ENCODE results near the gene TRAPPC14. TPM values are rescaled to one million over a fixed set of nuclear protein-coding genes. Genes with fewer than 3 reads are reported as not detected.
A peak's percentile ranks its signal among the peaks of the same experiment; 100 is the strongest.
"Not testable (repeated sequence)": the region's sequence is repeated elsewhere in the genome, so short reads cannot be mapped to it uniquely, and the experiment has no call there.

The TRAPPC14 gene
- total and polyA plus RNA-seq, 4 experiments from 2014 or later: 1.4 to 73.0 (median 37.1) TPM

GRCh38 chr7:100180084-100180483 lies 21.6 kb upstream of the TRAPPC14 start:
- H3K36me3 Mint-ChIP-seq; H3K9me3 Mint-ChIP-seq; H3K9me3 ChIP-seq (ENCODE audit: control insufficient read depth in 1 of 2, low read length in 2 of 2); H3K27ac ChIP-seq (ENCODE audit: low read depth, low read length); DNase-seq; intact Hi-C loops (cut with micrococcal nuclease); H3K4me3 ChIP-seq (ENCODE audit: low read length in 2 of 2); H3K27me3 ChIP-seq (ENCODE audit: insufficient read depth, low read length); H3K27me3 Mint-ChIP-seq; H3K36me3 ChIP-seq (ENCODE audit: insufficient read depth, low read length): not testable (repeated sequence)
- ChIA-PET CTCF (ENCODE audit: partially characterized antibody) (interaction anchor here (1.0 to 2.5 kb wide), 7 partner anchors 10 to 227 kb away, joined by 3 to 11 read pairs (median 3); no protein-coding TSS in a partner anchor), POLR2A (ENCODE audit: partially characterized antibody) (interaction anchor here (0.8 to 1.0 kb wide), 2 partner anchors 32 to 92 kb away, joined by 3 read pairs; partner anchors contain the start of gene LAMTOR4)
- peak overlapping the region in 3 of 8 donors; percentile 45 to 66 (median 47) for H3K4me3 Mint-ChIP-seq
- peaks cover 24 to 51% (median 39%) of the 10 kb centered on the region in 4 donors for H3K4me1 Mint-ChIP-seq
- peaks cover 30% of the 10 kb centered on the region for H3K4me1 ChIP-seq (ENCODE audit: insufficient read depth, low read length)
- H3K27ac Mint-ChIP-seq: peak overlapping the region in 4 of 7 donors; percentile 29 to 79 (median 50)

GRCh38 chr7:100177045-100178001 lies 18.8 kb upstream of the TRAPPC14 start, which contains the start of the genes GPC2 and STAG3:
GPC2 (minus strand) TSS chr7:100177381; CDS start chr7:100177199, 182 bp downstream.
STAG3 (plus strand) TSS chr7:100177918; CDS start chr7:100180557, 2,639 bp downstream.
- H3K4me3 Mint-ChIP-seq: peak within 1 kb of the TSS; percentile 66 to 83 (median 80)
- intact Hi-C loops (cut with micrococcal nuclease): loop anchor here (1.0 to 5.0 kb wide), 4 partner anchors 9 to 35 kb away; partner anchors contain the start of genes GAL3ST4, LAMTOR4 and TRAPPC14
- CTCF ChIA-PET (ENCODE audit: partially characterized antibody): interaction anchor here (0.6 to 2.6 kb wide), 7 partner anchors 9 to 386 kb away, joined by 3 to 9 read pairs (median 4); partner anchors contain the start of gene GAL3ST4
- H3K4me3 ChIP-seq (ENCODE audit: low read length in 2 of 2): peak within 1 kb of the TSS; percentile 36 to 41
- H3K27me3 Mint-ChIP-seq: no peaks in the 10 kb centered on the region
- peak within 1 kb of the TSS; percentile 62 to 91 (median 76) for H3K27ac Mint-ChIP-seq
- H3K9me3 ChIP-seq (ENCODE audit: control insufficient read depth in 1 of 2, low read length in 2 of 2): no peaks in the 10 kb centered on the region
- no peaks in the 10 kb centered on the region for H3K36me3 Mint-ChIP-seq
- H3K27ac ChIP-seq (ENCODE audit: low read depth, low read length): peak within 1 kb of the TSS; percentile 35
- peaks cover 0 to 2% (median 0%) of the 10 kb centered on the region in 8 donors for H3K9me3 Mint-ChIP-seq
- peaks cover 22 to 50% (median 34%) of the 10 kb centered on the region in 4 donors for H3K4me1 Mint-ChIP-seq
- H3K36me3 ChIP-seq (ENCODE audit: insufficient read depth, low read length): no peaks in the 10 kb centered on the region
- POLR2A ChIA-PET (ENCODE audit: partially characterized antibody): interaction anchor here (0.5 to 4.8 kb wide), 16 partner anchors 10 to 258 kb away, joined by 3 to 35 read pairs (median 3); partner anchors contain the start of genes AP4M1, GAL3ST4, LAMTOR4 and TRAPPC14
- H3K4me1 ChIP-seq (ENCODE audit: insufficient read depth, low read length): peaks cover 30% of the 10 kb centered on the region
- DNase-seq: peak; percentile 96 to 97 (median 97)
- H3K27me3 ChIP-seq (ENCODE audit: insufficient read depth, low read length): no peaks in the 10 kb centered on the region

- peak overlapping the region; percentile 66 to 83 (median 80) for H3K4me3 Mint-ChIP-seq
- H3K27ac ChIP-seq (ENCODE audit: low read depth, low read length): no peak overlapping the region
- POLR2A ChIA-PET (ENCODE audit: partially characterized antibody): interaction anchor here (0.5 to 4.8 kb wide), 13 partner anchors 9 to 257 kb away, joined by 3 to 35 read pairs (median 4); partner anchors contain the start of genes GAL3ST4, LAMTOR4 and TRAPPC14
Observed at GRCh38 chr7:100176096-100177044, 17.8 kb upstream of the TRAPPC14 start.

GRCh38 chr7:100175296-100175935 lies 16.9 kb upstream of the TRAPPC14 start:
- Mint-ChIP-seq H3K27ac (peak overlapping the region in 6 of 7 donors; percentile 12 to 83 (median 53)), H3K27me3 (peaks cover 2 to 3% of the 10 kb centered on the region in 2 donors), H3K4me3 (peak overlapping the region in 5 of 8 donors; percentile 51 to 80 (median 63)), H3K4me1 (peaks cover 20 to 43% (median 29%) of the 10 kb centered on the region in 4 donors), H3K36me3 (no peaks in the 10 kb centered on the region), H3K9me3 (peaks cover 0 to 2% (median 0%) of the 10 kb centered on the region in 8 donors)
- peaks cover 33% of the 10 kb centered on the region for H3K4me1 ChIP-seq (ENCODE audit: insufficient read depth, low read length)
- DNase-seq: no peak
- ChIA-PET POLR2A (ENCODE audit: partially characterized antibody) (interaction anchor here (1.0 to 4.8 kb wide), 3 partner anchors 17 to 46 kb away, joined by 4 to 30 read pairs (median 9); partner anchors contain the start of gene TRAPPC14), CTCF (ENCODE audit: partially characterized antibody) (interaction anchor here (2.6 kb wide), 1 partner anchor 10 kb away, joined by 9 read pairs; no protein-coding TSS in a partner anchor)
- intact Hi-C loops (cut with micrococcal nuclease): loop anchor here (5.0 kb wide), 1 partner anchor 37 kb away; no protein-coding TSS in a partner anchor
- H3K36me3 ChIP-seq (ENCODE audit: insufficient read depth, low read length): no peaks in the 10 kb centered on the region
- H3K9me3 ChIP-seq (ENCODE audit: control insufficient read depth in 1 of 2, low read length in 2 of 2): no peaks in the 10 kb centered on the region
- H3K4me3 ChIP-seq (ENCODE audit: low read length in 2 of 2): no peak overlapping the region
- no peak overlapping the region for H3K27ac ChIP-seq (ENCODE audit: low read depth, low read length)
- no peaks in the 10 kb centered on the region for H3K27me3 ChIP-seq (ENCODE audit: insufficient read depth, low read length)

More at GRCh38 chr7:100176096-100177044, 17.8 kb upstream of the TRAPPC14 start:
- peak overlapping the region in 1 of 2 donors; percentile 41 for H3K4me3 ChIP-seq (ENCODE audit: low read length in 2 of 2)
- no peaks in the 10 kb centered on the region for H3K36me3 Mint-ChIP-seq
- H3K27me3 ChIP-seq (ENCODE audit: insufficient read depth, low read length): no peaks in the 10 kb centered on the region
- H3K36me3 ChIP-seq (ENCODE audit: insufficient read depth, low read length): no peaks in the 10 kb centered on the region
- H3K27me3 Mint-ChIP-seq: peaks cover 0 to 2% of the 10 kb centered on the region in 2 donors
- intact Hi-C loops (cut with micrococcal nuclease): loop anchor here (1.0 to 5.0 kb wide), 4 partner anchors 8 to 36 kb away; partner anchors contain the start of genes GAL3ST4, LAMTOR4 and TRAPPC14
- H3K27ac Mint-ChIP-seq: peak overlapping the region; percentile 62 to 91 (median 72)
- H3K9me3 ChIP-seq (ENCODE audit: control insufficient read depth in 1 of 2, low read length in 2 of 2): no peaks in the 10 kb centered on the region
- no peak for DNase-seq
- H3K9me3 Mint-ChIP-seq: peaks cover 0 to 2% (median 0%) of the 10 kb centered on the region in 8 donors
- peaks cover 32% of the 10 kb centered on the region for H3K4me1 ChIP-seq (ENCODE audit: insufficient read depth, low read length)
- peaks cover 22 to 46% (median 30%) of the 10 kb centered on the region in 4 donors for H3K4me1 Mint-ChIP-seq
- CTCF ChIA-PET (ENCODE audit: partially characterized antibody): interaction anchor here (1.0 to 2.6 kb wide), 5 partner anchors 8 to 46 kb away, joined by 3 to 9 read pairs (median 6); partner anchors contain the start of gene GAL3ST4

- POLR2A ChIA-PET (ENCODE audit: partially characterized antibody): interaction anchor here (4.8 kb wide), 1 partner anchor 16 kb away, joined by 30 read pairs; the partner anchor contains the start of gene TRAPPC14
- no peaks in the 10 kb centered on the region for H3K36me3 ChIP-seq (ENCODE audit: insufficient read depth, low read length)
- H3K27ac Mint-ChIP-seq: peak overlapping the region in 3 of 7 donors; percentile 52 to 68 (median 58)
Observed at GRCh38 chr7:100174582-100174981, 16.1 kb upstream of the TRAPPC14 start.

More at GRCh38 chr7:100174582-100174981, 16.1 kb upstream of the TRAPPC14 start:
- no peaks in the 10 kb centered on the region for H3K36me3 Mint-ChIP-seq
- intact Hi-C loops (cut with micrococcal nuclease): no loop called here
- peaks cover 0 to 2% (median 0%) of the 10 kb centered on the region in 8 donors for H3K9me3 Mint-ChIP-seq
- Histone ChIP-seq H3K27ac (ENCODE audit: low read depth, low read length) (no peak overlapping the region), H3K4me3 (ENCODE audit: low read length in 2 of 2) (no peak overlapping the region), H3K27me3 (ENCODE audit: insufficient read depth, low read length) (no peaks in the 10 kb centered on the region), H3K9me3 (ENCODE audit: control insufficient read depth in 1 of 2, low read length in 2 of 2) (no peaks in the 10 kb centered on the region), H3K4me1 (ENCODE audit: insufficient read depth, low read length) (peaks cover 36% of the 10 kb centered on the region)
- H3K4me1 Mint-ChIP-seq: peaks cover 19 to 47% (median 31%) of the 10 kb centered on the region in 4 donors
- peak overlapping the region in 1 of 8 donors; percentile 55 for H3K4me3 Mint-ChIP-seq
- no peak for DNase-seq
- CTCF ChIA-PET (ENCODE audit: partially characterized antibody): no interaction called here
- H3K27me3 Mint-ChIP-seq: peaks cover 2 to 4% of the 10 kb centered on the region in 2 donors

All from CD4-positive, alpha-beta memory T cell (primary cell).